PC-3 (cell line): ENCODE measurements around the gene KIAA1328. TPM values are rescaled to one million over a fixed set of nuclear protein-coding genes. Genes with fewer than 3 reads are reported as not detected.

Source experiments
- ATAC-seq: fragments of 200-7000 bp; cut with Tn5 transposase; 2 replicates; pipeline ENCODE4 v1.9.1; 2020; ENCODE audit warnings: mild to moderate bottlenecking, moderate library complexity
- BruUV-seq: library from RNA; stranded (reverse); fragments of 400-500 nt; replicated peaks from 2 replicates; lab custom pipeline; 2021; lab: Mats Ljungman, UMichigan
- CTCF ChIA-PET: fragments of 300-600 bp; sonication (Branson Sonifier 250); formaldehyde crosslinking; loops from one replicate; lab custom pipeline; 2022; ENCODE audit warnings: antibody characterized with exemption; lab: Charles Lee
- POLR2A ChIA-PET: fragments of 300-600 bp; sonication (Branson Sonifier 250); formaldehyde crosslinking; loops from one replicate; lab custom pipeline; 2022; ENCODE audit warnings: antibody characterized with exemption; ENCODE audit not compliant: unreplicated experiment; lab: Charles Lee
- DNase-seq: peaks from one replicate; pipeline ENCODE4 v3.0.0-alpha.2; 2015
- H2AFZ ChIP-seq: fragments of 300-600 bp; sonication (generic); 2 replicates; pipeline ENCODE4 v1.6.0; 2016; ENCODE audit warnings: antibody characterized with exemption, low read length
- H3F3A ChIP-seq: fragments of 300-600 bp; sonication (generic); one replicate; pipeline ENCODE4 v1.6.0; 2017; ENCODE audit warnings: antibody characterized with exemption, low read length, control low read depth, mild to moderate bottlenecking; ENCODE audit not compliant: unreplicated experiment
- H3K27ac ChIP-seq: fragments of 300-600 bp; sonication (generic); 2 replicates; pipeline ENCODE4 v1.5.1; 2016; ENCODE audit warnings: mild to moderate bottlenecking, low read length
- H3K27me3 ChIP-seq: fragments of 300-600 bp; sonication (generic); 2 replicates; pipeline ENCODE4 v1.6.1; 2016; ENCODE audit warnings: low read length, mixed read lengths
- H3K36me3 ChIP-seq: fragments of 300-600 bp; sonication (generic); 2 replicates; pipeline ENCODE4 v1.6.1; 2016; ENCODE audit warnings: low read depth, mixed run types, low read length, mixed read lengths
- H3K4me1 ChIP-seq: fragments of 300-600 bp; sonication (generic); 2 replicates; pipeline ENCODE4 v1.5.1; 2016; ENCODE audit warnings: low read length; ENCODE audit not compliant: insufficient read depth
- H3K4me2 ChIP-seq: fragments of 300-600 bp; sonication (generic); 2 replicates; pipeline ENCODE4 v1.6.0; 2016; ENCODE audit warnings: low read length
- H3K4me3 ChIP-seq: fragments of 300-600 bp; sonication (generic); 2 replicates; pipeline ENCODE4 v1.5.1; 2016; ENCODE audit warnings: mild to moderate bottlenecking, low read length, mixed read lengths
- H3K79me2 ChIP-seq: fragments of 300-600 bp; sonication (generic); 2 replicates; pipeline ENCODE4 v1.6.1; 2017; ENCODE audit warnings: low read length, mixed read lengths
- H3K9ac ChIP-seq: fragments of 300-600 bp; sonication (generic); 2 replicates; pipeline ENCODE4 v1.6.0; 2016; ENCODE audit warnings: mild to moderate bottlenecking, low read length
- H3K9me2 ChIP-seq: fragments of 300-600 bp; sonication (generic); replicated peaks from 2 replicates; pipeline ENCODE4 v1.6.1; 2016; ENCODE audit warnings: mixed run types, low read length, mixed read lengths
- H3K9me3 ChIP-seq: fragments of 300-600 bp; sonication (generic); 2 replicates; pipeline ENCODE4 v1.6.1; 2016; ENCODE audit warnings: low read length, mixed read lengths
- H4K20me1 ChIP-seq: fragments of 300-600 bp; sonication (generic); 2 replicates; pipeline ENCODE4 v1.6.1; 2016; ENCODE audit warnings: low read length, mixed read lengths
- CTCF ChIP-seq: fragments of 300-600 bp; sonication (generic); conservative IDR thresholded peaks from 2 replicates; pipeline ENCODE4 v1.5.1; 2017; ENCODE audit warnings: antibody characterized with exemption, low read depth, mild to moderate bottlenecking, low read length
- EZH2 ChIP-seq: fragments of 300-600 bp; sonication (generic); IDR thresholded peaks from one replicate; pipeline ENCODE4 v1.6.1; 2017; ENCODE audit warnings: antibody characterized with exemption, mild to moderate bottlenecking, low read length; ENCODE audit not compliant: unreplicated experiment
- EZH2phosphoT487 ChIP-seq: fragments of 300-600 bp; sonication (generic); IDR thresholded peaks from 2 replicates; pipeline ENCODE4 v1.6.1; 2018; ENCODE audit warnings: mild to moderate bottlenecking, antibody characterized with exemption, low read length, borderline replicate concordance
- intact Hi-C: fragments of 100-400 bp; cut with micrococcal nuclease; formaldehyde crosslinking; loops from 2 replicates; pipeline ENCODE4 v1.9.0; 2023
- total RNA-seq: library from RNA; depleted of rRNA; stranded (reverse); fragments of >200 nt; gene quantifications from 2 replicates; pipeline ENCODE4 v1.2.3, GENCODE V29; 2014

The KIAA1328 gene
- total RNA-seq, 1 experiment from 2014 or later: 4.4 TPM

GRCh38 chr18:36862182-36862581 lies 33.3 kb downstream of the KIAA1328 start:
- no TSS peak for BruUV-seq
- Histone ChIP-seq H3K79me2 (no peaks in the 10 kb centered on the region), H3K9ac (no peak overlapping the region), H2AFZ (no peak overlapping the region), H3F3A (no peaks in the 10 kb centered on the region), H3K9me2 (no peaks in the 10 kb centered on the region), H3K9me3 (no peaks in the 10 kb centered on the region), H3K4me2 (no peak overlapping the region), H3K4me3 (no peak overlapping the region), H4K20me1 (no peaks in the 10 kb centered on the region), H3K27me3 (no peaks in the 10 kb centered on the region), H3K27ac (no peak overlapping the region), H3K4me1 (no peaks in the 10 kb centered on the region), H3K36me3 (no peaks in the 10 kb centered on the region)
- DNase-seq: no peak
- intact Hi-C loops: no loop called here
- no peak for TF ChIP-seq CTCF
- no peak for TF ChIP-seq EZH2phosphoT487
- no peak for TF ChIP-seq EZH2
- CTCF ChIA-PET: no interaction called here
- POLR2A ChIA-PET: no interaction called here
- no peak for ATAC-seq

- POLR2A ChIA-PET: no interaction called here
- Histone ChIP-seq H3K27me3 (no peaks in the 10 kb centered on the region), H3K4me1 (no peaks in the 10 kb centered on the region), H3K36me3 (no peaks in the 10 kb centered on the region), H3F3A (no peaks in the 10 kb centered on the region), H3K9ac (no peak overlapping the region), H3K4me3 (no peak overlapping the region), H3K79me2 (no peaks in the 10 kb centered on the region), H3K9me2 (no peaks in the 10 kb centered on the region), H2AFZ (no peak overlapping the region), H3K27ac (no peak overlapping the region), H3K9me3 (no peaks in the 10 kb centered on the region), H3K4me2 (no peak overlapping the region), H4K20me1 (no peaks in the 10 kb centered on the region)
- CTCF ChIA-PET: no interaction called here
- intact Hi-C loops: no loop called here
- DNase-seq (no peak), ATAC-seq (no peak)
- no TSS peak for BruUV-seq
- TF ChIP-seq EZH2 (no peak), EZH2phosphoT487 (no peak), CTCF (no peak)
These were observed 38.1 kb downstream of the KIAA1328 start for GRCh38 chr18:36867056-36867455.

- ATAC-seq: no peak
- intact Hi-C loops: no loop called here
- POLR2A ChIA-PET: no interaction called here
These were observed 42.9 kb downstream of the KIAA1328 start for GRCh38 chr18:36871801-36872200.

More at GRCh38 chr18:36871801-36872200, 42.9 kb downstream of the KIAA1328 start:
- Histone ChIP-seq H3K27ac (no peak overlapping the region), H3K4me1 (no peaks in the 10 kb centered on the region), H3K9me3 (no peaks in the 10 kb centered on the region), H3K9me2 (no peaks in the 10 kb centered on the region), H3K27me3 (no peaks in the 10 kb centered on the region), H3K4me3 (no peak overlapping the region), H3K4me2 (no peak overlapping the region), H3K36me3 (no peaks in the 10 kb centered on the region), H3K79me2 (no peaks in the 10 kb centered on the region), H3K9ac (no peak overlapping the region), H4K20me1 (no peaks in the 10 kb centered on the region), H2AFZ (no peak overlapping the region), H3F3A (no peaks in the 10 kb centered on the region)
- TF ChIP-seq EZH2phosphoT487 (no peak), CTCF (no peak), EZH2 (no peak)
- CTCF ChIA-PET: no interaction called here
- DNase-seq: no peak
- BruUV-seq: no TSS peak
